NCI-H1694 (cell line): ENCODE measurements around the gene LARGE1.

ENCODE experiments used
- DNase-seq: peaks from one replicate; lab custom pipeline; 2025; lab: John Stamatoyannopoulos, UW

LARGE1 gene

DNA sequence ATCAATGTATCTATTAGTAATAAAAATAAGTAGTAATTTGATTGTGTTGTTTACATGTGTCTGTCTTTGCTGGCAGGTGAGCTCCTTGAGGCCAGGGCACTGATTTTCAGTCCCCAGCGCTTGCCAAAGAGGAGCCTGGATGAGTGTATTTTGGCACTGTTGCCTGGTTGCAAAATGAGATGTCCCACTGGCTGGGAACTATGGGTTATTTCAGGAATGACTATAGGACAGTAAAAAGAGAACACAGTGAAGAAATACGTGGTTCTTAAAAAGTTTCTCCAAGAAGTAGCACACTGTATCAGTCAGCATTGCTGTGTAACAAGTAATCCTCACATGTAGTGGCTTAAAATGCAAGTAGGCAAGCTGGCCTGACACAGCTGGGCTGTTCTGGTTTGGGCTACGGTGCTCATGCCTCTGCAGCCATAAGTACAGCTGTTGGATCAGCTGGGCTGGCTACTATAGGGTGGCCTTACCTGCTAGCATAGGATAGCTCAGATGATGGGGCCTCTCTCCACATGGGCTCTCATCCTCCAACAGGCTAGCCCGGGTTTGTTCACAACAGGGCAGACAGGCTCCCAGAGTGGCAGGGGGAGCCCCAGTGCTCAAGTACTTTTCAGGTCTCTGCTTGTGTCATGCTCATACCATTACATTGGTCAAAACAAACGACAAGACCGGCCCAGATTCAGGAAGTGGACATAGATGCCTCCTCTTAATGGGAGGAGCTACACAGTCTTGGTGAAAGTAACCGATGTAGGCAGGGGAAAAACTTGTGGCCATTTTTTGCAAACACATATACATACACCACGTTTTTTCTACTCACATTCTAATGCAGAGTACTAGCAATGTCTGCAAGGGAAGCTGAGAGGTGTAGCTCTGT is 399.1 kb downstream of the LARGE1 start:
- DNase-seq: no peak

DNA sequence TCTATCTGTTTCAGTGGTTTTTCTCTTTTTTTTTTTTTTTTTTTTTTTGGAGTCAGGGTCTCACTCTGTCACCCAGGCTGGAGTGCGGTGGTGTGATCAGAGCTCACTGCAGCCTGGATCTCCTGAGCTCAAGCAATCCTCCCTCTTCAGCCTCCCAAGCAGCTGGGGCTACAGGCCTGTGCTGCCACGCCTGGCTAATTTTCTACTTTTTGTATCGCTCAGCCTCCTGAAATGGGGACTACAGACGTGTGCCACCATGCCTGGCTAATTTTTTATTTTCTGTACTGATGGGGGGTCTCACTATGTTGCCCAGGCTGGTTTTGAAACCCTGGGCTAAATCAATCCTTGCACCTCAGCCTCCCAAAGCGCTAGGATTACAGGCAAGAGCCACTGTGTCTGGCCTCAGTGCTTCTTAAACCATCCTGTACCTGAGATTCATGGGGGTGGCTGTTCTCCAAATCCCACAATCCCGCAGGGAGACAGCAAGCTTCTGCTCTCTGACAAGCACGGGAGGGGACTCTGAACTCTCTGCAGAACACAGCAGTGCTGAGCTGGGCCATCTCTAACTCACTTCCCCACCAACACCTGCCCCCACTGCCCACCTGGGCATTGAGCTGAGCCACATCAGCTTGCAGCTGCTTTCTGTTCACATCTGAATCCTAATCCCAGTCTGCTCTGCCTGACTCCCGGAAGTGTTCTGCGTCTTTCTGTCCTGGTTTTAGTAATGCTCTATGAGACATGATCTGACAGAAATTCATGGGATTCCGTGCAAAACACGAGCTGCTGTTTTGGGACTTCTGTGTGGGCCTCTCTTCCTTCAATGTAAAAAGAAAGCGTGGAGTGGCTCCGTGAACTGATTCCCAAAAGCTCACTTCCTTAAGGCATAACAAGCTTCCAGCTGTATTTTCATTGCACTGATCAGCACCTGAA is 400.0 kb downstream of the LARGE1 start:
- DNase-seq: no peak

DNA sequence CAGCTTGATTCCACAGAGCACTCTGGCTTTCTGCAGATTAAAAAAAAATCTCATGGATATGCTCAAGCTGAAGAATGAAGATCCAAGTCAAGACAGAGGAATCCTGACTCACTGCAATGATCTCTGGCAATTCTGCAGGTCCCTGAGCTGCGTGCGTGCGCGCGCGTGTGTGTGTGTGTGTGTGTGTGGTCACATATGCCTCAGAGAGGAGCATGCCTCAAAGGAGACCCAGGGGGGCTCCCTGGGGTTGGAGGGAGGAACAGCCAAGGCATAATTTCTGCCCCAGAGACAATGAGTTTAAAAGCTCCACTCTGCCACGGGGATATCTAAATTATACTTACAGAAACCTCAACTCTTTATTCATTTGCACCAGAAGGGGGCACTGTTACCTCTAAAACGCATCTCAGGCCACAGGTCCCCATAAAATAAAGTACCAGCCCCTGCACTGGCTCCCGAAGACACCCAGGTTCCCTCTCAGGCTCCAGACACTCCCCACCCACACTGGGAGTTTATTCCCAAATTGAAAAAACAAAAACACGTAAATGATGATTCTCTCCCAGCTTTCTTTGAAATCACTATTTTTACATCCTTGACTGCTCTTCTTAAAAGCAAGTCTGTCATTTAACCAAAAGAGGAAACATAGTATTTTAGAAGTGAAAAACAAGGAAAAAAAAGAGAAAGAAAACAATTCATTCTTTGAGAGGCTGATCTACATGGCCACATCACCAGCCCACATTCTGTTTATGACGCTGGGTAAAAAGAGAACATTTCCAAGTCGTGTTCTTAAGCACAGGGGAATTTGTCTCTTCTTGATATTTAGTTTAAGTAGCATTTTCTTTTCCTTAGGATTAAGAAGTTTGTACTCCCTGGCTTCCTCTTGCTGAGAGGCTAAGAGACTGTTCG is 401.0 kb downstream of the LARGE1 start:
- DNase-seq: peak; percentile 37

DNA sequence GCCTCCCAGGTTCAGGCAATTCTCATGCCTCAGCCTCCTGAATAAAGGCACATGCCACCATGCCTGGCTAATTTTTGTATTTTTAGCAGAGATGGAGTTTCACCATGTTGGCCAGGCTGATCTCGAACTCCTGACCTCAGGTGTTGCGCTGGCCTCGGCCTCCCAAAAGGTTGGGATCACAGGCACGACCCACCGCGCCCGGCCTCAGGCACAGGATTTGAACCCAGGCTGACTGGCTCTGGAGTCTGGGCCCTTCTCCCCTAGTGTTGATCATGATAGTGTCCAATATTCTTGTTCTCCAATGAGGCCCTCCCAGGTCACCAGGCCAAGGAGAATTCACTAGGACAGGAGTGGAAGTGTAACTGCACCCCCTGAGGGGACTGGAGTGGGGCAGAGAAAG is 401.9 kb downstream of the LARGE1 start:
- DNase-seq: no peak

DNA sequence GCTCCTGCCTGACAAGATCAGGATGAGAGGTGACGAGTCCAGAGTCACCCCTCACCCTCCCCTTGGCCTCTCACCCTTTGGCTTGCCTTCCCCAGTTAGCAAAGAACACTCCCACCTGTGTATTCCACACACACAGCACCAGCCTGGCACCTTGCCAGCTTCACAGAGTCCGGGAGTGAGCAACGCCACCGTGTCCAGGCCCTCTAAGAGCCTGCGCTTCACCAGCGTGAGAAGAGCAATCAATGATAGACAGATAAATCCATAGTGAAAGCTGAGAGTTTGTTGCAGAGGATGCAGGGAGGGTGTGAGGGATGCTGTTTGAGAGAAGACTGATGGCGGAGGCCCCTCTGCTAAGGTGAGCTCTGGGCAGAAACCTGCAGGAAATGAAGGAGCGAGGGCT is 404.5 kb downstream of the LARGE1 start:
- DNase-seq: no peak

DNA sequence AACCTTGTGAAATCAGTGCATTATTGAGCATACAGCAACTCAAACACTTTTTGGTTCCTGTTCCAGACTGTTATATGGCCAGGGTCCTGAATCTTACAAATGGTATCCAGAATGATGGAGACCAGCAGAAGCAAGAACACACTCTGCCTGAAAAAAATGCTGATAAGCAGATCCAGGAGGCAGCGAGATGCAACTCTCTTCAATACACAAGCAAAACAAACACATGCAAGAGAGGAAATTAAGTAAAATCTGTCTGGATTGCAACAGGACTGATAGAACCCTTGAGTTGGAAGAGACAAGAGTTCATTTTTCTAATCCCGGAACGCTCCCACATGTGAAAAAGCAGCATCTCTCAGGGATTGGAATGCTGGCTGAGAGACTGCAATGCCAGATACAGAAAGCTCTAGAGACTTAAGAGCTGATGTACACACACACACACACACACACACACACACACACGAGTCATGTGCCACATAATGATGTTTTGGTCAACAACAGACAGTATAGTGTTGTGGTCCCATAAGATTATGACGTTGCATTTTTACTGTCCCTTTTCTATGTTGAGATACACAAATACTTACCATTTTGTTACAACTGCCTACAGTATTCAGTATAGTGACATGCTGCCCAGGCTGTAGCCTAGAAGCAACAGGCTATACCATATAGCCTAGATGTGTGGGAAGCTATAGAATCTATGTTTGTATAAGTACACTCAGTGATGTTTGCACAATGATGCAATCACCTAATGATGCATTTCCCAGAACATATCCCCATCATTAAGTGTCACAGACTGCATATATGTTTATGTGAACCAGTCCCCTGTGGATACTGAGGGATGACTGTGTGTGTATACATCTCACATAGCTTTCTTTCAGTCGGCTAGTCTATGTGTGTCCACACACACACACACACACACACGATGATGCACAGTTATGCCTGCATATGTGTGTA is 406.6 kb downstream of the LARGE1 start:
- DNase-seq: no peak

DNA sequence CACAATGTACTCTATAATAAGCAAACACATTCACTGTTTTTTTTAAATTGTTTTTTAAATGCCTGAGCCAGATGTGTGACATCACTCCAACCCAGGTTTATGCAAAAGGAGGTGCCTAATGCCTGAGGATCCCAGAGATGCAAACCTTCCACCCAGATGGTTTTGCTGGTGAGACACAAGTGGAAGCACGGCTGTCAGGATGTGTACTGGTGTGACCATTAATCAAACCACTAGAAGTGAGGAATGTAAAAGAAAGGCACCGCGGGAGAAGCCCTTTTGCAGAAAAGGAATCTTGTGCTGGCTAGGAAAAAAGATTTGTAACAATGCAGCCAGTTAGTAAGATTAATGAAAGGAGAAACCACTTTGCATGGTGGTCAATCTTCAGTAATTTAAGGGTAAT is 407.4 kb downstream of the LARGE1 start:
- no peak for DNase-seq

DNA sequence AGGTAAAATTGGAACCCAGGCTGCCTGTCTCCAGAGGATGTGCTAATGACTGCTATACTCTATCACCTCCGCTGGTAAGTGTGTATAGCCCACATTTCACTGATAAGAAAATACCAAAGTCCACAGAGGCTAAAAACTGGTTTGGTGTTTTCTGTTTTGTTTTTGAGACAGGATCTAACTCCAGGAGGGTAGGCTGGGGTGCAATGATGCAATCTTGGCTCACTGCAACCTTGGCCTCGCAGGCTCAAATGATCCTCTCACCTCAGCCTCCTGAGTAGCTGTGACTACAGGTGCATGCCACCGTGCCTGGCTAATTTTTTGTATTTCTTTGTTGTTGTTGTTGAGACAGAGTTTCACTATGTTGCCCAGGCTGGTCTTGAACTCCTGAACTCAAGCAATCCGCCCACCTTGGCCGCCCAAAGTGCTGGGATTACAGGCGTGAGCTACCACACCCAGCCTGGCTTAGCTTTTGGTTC is 409.8 kb downstream of the LARGE1 start:
- DNase-seq: no peak

DNA sequence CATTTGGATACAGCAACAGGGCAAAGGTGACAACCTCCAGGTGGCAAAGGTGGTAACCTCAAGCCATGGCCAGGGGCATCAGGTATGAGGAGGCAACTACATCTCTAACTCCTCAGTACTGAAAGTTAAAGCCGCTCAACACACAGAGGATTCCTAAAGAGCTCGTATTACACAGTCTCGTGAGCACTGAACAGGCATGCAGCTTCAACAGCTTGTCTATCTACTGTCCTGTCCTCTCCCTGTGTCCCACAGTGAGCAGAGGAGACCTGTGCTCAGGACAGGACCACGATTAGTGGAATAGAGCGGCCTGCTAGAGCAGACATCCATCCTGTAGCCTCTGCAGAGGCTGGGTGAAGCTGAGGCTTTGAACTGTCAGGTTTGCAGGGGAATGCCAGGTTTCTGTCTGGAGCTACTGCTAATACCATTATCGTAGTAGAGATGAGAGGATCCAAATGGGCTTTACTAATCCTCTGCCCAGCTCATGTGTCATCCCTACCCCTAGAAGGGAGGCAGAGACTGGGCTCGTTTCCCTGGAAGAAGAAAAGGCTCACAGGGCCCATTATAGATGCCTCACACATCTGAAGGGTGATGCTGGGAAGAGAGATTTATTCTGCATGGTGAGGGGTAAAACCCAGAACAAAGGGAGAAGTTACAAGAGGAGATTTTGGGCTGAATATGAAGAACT is 415.2 kb downstream of the LARGE1 start:
- no peak for DNase-seq

DNA sequence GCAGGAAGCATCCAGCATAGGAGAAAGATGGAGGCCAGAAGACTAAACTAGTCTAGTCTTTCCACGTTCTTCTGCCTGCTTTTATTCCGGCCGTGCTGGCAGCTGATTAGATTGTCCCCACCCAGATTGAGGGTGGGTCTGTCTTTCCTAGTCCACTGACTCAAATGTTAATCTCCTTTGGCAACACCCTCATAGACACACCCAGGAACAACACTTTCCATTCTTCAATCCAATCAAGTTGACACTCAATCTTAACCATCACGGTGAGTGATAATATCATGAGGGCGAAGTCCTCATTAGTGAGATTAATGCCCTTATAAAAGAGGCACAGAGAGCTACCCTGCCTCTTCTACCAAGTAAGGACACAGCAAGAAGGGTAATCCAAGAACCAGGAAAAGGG is 424.2 kb downstream of the LARGE1 start:
- no peak for DNase-seq

DNA sequence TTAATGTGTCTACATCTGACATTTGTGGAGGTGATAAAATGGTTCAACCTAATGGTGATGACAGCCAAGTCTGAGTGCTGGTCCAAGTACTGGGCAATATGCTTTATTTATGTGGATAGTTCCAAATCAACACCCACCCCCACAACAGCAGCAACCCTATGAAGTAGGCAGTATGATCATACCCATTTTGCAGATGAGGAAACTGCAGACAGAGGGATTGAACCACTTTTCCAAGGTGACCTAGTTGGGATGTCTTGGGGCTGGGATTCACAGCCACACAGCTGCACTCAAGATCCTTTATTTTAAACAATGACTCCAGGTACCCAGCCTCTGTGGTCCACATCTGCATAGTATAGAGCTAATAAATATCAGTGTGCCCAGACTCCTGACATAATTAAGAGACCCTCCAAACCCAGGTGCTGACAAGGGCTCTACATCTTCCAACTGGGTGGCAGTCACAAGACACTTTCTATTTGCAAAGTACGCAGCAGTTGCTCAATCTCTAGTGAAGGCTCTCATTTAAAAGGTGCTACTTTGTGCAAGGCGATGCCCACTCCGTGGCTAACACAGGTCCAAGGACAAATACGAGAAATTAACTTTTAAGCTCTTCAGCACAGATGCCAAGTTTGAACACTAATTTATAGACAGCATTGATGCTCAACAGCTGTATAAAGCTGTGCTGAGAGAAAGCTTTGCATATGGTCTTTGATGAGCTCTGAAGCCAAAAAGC is 426.6 kb downstream of the LARGE1 start:
- no peak for DNase-seq

DNA sequence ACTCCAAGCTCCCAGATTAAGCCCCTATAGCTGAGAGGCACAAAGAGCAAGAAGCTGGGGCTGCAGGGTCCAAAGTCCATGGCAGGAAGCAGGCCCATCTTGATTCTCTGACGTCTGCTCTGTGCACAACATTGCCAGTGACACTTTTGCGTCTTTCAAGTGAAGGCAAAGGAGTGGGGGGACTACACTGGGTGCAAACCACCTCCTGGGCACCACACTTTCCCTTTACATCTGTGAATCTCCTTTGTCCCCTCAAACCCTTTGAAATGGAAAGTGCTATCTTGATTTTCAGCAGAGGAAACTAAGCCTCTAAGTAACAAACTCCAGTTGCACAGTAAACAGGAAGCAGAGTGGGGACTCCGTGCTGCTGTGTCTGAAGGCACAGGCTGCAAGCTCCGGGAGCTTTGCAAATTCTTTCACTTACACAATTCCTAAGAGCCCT is 428.0 kb downstream of the LARGE1 start:
- no peak for DNase-seq

DNA sequence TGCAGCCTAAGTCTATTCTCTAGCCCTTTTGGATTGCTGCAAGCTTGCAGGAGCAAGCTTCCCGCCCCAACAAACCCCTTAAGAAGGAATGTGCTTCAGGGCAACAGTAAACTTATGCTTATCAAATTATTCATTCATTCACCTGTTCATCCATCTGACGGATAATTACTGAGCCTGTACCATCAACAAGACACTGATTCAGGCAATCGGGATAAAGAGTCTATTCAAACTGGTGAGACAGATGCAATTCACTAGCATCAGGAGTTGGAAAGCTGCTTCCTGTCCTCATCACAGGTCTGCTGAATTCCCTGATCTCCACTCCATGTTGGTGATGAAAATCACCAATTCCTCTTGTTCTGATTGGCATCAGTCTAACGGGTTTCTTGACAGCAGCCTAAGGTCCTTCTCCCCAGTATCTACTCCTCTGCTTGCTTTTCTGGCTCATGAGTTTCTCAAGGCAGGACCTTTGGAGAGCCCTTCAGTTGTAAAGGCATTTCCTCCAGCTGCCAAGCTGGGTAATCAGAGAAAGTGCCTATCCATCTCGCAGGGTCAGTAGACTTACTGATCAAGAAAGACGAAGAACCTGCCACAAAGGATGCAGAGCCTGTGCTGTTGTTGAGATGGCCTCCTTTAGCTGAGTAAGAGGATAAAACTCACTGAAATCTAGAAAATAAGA is 433.1 kb downstream of the LARGE1 start:
- no peak for DNase-seq

DNA sequence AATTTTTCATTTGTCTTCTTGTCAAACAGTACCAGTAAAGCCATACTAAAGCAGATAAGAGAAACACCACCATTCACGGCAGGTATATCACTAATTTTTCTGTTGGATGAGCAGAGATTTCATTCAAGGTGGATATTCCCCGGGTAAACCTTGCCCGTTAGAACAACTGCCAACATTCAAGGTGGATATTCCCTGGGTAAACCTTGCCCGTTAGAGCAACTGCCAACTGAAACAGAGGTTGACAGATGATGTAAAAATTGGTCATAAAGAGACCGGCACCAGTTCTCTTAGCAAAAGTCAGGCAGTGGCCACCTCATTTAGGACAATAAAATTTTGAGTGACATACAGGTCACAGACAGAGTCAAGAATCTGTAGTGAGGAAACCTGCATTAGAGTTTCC is 438.7 kb downstream of the LARGE1 start:
- DNase-seq: no peak

DNA sequence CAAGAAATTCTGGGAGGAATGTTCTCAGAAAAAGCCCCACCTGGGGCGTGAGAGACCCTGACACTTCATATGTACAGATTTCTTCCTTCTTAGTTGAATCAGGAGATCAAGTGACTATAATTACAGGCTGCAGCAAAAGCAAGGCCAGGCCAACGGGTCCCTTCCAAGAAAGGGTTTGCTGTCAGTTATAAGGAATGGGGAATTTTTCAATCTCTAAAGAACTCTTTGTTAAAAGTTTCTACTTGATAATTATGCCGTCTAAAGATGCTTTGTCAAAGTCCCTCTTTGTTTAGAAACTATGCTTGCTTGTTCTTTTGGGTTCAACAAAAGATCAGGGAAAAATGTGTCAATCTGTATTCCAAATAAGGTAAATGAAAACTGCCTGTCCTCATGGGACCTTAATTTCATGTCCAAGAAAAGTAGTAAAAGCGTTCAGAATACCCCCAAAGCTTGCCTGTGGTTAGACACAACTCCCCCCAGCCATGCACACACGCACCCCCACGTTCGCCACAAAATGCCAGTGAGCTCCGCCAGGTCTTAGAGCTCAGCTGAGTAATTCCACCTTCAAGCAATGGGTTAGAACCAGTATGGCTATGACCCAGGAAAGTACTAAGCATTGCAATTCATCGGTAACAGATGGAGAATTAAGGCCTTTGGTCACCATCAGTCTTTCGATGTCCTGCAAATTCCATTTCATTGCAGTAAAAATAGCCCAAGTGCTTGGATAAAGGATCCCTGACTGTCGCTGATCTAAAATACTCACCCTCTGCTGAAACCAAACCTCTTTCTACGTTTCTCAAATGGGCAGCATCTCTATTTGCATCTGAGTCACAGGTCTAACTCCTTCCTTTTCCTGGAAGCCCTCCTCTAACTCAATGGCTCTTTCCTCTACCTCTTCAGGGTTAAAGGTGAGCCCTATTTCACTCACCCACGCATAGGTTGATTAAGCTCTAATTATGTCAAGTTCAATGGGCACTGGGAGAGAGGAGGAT is 442.9 kb downstream of the LARGE1 start:
- no peak for DNase-seq

DNA sequence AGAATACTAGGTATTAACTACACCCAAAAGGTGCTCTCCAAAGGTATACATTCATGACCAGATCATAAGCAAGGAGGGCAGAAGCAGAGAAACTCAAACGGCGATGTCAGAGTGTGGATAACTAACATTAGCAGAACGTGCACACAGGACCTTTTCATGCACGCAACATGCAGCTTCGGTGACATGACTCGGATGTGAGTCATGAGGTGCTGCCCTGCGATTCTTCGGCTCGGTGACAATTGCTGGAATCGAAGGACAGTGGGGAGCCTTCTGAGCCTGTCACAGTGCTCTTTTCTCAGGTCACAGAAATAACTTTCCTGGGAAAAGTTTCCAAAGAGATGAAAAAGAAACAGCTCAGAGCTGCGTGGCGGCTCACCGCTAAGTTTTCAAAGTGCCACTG is 443.6 kb downstream of the LARGE1 start:
- no peak for DNase-seq

DNA sequence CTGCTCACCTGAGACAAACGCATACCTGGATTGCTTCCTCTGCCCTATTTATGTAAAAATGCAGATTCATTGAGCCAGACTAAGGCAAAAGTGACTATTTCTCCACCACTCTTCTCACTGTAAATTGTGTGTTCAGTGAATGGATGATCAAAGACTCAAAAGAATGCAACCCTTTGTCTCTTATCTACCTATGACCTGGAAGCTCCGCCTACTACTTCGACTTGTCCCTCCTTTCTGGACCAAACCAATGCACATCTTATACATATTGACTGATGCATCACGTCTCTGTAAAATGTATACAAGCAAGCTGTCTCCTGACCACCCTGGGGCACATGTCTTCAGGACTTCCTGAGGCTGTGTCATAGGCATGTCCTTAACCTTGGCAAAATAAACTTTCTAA is 444.1 kb downstream of the LARGE1 start:
- no peak for DNase-seq

DNA sequence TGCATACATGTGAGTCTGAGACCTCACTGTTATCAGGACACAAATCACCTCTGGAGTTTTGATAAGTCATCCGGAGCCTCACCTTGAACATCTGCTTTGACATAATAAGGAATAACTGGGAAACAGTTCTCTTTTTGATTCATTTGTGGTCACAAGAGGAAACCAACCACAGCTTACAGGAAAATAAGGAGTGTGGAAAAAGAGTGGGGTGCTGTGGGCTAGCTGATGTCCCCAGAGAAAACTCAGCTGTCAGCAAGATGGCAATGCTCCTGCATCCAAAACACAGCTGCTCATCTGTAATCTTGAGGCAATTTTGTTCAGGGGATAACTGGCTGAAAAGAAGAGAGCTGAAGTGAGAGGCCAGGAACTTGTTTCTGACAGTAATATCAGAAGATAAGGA is 445.7 kb downstream of the LARGE1 start:
- DNase-seq: no peak
